GM18870 (cell line): ENCODE measurements around the gene ZNF536.
"Not testable (repeated sequence)": the region's sequence is repeated elsewhere in the genome, so short reads cannot be mapped to it uniquely, and the experiment has no call there.

ENCODE experiments used
- ATAC-seq: cut with Tn5 transposase; IDR thresholded peaks from one replicate; pipeline ENCODE4 v1.9.1; 2021; ENCODE audit warnings: moderate library complexity; ENCODE audit not compliant: unreplicated experiment

Gene ZNF536

DNA sequence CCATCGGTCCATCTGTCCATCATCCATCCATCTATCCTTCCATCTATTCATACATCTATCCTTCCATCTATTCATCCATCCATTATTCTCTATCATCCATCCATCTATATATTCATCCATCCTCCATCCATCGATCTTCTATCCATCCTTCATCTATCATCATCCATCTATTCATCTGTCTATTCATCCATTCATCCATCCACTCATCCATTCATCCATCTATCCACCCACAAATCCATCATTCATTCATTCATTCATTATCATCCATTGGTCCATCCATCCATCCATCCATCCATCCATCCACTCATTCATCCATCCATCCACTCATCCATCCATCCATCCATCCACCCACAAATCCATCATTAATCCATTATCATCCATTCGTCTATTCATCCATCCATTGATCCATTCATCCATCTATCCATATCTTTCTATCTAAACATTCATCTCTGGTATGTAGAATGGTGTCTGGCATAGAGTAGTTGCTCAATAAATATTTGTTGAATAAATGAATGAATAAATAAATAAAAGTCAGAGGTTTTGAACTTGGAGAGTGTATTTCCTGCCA, 36.6 kb downstream of the ZNF536 start:
- no peak for ATAC-seq

DNA sequence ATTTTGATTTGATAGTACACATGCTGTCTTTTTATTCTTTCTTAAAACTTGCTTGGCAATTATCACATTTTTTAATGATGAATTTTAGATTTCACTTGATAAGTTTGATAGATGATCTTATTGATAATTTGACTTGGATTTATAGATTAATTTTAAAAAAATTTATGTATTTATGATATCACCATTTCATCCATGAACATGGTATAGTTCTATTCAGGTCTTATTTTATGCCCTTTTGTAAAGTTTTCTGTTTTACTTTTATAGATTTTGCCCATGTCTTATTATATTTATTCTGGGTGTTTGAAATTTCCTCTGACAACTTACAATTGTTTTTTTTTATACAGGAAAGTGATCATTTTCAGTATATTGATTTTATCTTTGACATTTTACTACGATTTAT, 39.5 kb downstream of the ZNF536 start:
- ATAC-seq, result no peak

DNA sequence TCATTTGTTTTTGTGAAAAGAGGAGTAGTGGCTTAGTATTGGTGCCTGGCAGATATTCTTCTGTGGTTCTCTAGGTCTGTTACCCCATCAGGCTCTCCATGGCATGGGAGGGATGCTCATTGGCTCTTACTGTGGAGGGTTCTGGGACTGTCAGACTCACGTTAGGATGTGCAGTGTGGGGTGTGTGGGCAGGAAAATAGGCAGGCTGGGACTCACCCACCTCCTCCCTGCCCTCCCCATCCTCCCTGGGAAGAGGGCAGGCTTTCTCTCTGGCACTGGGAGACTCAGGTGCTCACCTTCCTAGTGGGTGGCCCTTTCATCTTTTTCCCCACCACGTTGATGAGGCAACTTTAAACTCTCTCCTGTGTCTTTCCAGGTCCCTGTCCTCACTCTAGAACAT, 44.2 kb downstream of the ZNF536 start:
- no peak for ATAC-seq

DNA sequence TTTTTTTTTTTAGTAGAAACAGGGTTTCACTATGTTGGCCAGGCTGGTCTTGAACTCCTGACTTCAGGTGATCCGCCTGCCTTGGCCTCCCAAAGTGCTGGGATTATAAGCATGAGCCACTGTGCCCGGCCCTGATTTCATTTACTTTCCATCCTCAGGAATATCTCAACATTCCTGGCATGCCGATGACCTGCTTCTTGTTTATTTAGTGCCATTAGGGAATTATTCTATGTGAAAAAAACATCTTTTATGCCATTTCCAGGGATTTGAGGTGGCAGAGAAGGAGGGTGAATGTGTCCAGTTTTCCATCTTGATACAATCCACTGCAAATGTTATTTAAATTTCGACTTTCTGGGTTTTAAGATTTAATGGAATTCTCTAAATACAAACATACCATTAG, 45.0 kb downstream of the ZNF536 start:
- ATAC-seq, result not testable (repeated sequence)

DNA sequence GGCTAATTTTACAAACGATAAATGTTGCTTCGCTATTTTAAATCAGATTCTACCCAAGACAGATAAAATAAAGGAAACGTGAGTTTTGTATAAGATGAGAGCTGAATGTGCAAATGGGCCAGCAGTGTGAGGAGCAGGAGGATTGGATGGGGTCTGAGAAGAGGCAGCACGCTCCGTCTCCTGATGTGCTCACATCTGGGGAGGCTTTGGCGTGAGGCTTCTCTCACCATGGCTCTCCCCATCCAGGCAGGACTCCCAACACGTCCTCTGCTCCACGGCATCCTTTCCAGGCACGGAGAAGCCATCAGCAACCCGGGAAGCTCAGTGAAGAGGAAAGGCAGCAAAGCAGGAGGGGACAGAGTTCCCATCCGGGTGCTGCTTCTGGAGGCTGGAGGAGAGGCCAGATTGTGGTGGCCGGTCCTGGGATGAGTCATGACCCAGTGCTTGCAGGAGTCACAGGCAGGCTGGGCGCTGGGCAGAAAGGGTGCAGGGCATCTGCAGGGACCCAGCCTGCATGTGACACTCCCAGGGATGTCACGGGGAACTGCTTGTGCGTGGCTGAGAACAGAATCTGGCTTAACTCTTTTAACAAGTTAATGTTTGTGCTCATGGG, 47.5 kb downstream of the ZNF536 start:
- ATAC-seq, result no peak

DNA sequence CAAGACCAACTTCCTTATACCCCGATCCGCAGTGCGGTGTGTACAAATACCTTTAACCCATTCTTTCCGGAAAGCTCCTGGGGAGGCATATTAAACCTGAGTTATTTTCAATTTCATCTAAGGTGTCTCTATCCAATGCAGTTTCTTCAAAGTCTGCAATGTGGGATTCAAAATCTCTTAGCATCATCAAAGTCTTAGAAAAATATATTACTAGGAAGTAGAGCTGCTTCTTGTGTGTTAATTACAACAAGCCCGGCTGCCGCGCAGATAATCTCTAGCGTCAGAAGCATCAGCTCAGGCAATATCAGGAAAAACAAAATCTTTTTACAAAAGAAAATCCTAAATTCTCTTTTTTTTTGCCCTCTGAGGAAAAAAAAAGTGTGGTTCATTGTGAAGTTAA, 48.1 kb downstream of the ZNF536 start:
- no peak for ATAC-seq

DNA sequence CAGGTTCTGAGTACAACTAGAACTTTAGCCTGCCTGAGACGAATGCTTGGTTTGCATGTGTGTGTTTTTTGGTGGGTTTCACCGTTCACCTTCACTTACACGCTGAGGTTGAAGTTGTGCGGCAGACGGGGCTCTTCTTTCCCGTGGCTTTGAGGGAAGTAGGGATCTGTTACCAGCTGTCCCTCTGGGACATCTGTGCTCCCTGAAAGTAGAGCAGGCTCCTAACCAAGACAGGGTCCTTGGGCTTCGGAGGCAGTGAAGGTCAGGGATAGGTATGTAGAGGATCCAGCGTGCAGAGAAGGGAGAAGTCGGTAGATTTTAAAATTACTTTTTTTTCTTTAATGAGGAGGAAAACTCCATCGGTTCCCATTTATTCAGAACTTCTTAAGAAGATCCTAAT, 48.7 kb downstream of the ZNF536 start:
- no peak for ATAC-seq

DNA sequence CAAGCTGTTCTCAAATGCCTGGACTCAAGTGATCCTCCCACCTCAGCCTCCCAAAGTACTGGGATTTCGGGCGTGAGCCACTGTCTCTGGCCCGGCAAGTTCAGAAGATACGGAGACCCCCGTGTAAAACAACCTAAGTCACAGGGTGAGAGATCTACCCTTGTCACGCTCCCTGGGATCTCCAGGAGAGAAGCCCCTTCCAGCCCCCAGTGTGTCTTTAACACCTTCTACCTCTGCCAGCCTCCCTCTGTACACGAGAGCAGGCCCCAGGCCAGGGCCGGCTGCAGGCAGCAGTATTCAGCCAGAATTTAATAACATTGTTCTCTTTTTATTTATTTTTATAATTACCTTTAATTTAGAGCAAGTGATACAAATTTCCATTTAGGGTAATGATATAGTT, 49.4 kb downstream of the ZNF536 start:
- no peak for ATAC-seq

DNA sequence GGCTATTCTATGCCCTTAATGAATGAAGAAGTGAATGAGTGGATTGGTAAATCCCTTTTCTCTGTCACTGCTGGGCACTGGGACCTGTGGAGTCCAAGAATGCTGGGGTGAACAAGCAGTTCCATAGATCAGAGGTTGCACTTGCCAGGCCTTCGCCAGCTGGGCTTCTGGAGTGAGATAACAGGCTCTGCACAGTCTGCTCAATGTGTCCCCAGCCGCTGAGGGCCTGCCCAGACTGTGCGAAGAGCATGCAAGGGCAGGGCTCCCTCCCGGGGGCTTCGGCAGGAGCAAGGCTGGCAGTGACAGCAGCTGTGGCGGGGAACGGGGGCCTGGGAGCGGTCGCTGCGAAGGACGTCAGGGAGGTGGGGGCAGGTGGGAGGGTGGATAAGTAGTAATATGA, 51.3 kb downstream of the ZNF536 start:
- no peak for ATAC-seq

DNA sequence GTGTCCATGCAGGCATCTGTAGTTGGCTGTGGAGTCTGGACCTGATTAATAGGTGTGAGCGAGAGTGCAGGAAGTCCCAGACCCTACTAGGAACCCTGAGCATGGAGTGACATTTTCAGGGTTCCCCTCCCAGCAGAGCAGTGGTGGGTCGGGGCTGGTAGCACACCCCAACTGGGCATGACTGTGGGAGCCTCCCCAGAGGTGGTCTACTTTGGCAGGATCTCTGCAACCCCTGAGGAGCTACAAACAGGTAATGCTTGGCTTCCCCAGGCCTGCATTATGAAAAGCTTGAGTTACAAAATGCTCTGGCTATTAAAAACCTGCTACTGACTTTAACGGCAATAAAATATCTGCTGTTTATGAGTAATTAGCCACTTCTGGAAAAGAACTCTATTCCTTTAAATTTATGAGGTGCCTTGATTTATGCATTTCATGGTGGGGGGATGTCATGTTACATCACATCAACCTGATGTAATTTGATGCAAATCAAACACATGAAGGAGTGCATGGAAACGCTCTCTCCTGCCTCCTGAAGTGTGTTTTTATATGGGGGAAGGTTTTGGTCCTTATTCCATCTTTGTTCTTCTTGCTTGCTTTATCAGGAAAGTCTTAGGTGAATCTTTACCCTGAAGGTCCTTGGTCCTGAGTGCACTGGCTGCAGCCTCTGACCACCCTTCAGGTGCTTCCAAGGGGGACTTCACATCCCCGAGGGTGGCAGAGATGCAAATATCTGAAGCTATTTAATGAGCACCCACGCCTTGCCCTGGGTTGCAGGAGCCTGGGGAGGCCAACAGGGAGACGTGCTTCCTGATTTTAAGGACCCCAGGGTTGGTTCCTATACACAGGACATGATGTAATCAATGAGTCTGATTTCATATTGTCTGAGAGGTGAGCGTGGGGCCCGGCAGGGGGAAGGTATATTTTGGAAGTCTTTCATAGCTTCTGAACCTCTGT, 54.0 kb downstream of the ZNF536 start:
- ATAC-seq, result no peak

DNA sequence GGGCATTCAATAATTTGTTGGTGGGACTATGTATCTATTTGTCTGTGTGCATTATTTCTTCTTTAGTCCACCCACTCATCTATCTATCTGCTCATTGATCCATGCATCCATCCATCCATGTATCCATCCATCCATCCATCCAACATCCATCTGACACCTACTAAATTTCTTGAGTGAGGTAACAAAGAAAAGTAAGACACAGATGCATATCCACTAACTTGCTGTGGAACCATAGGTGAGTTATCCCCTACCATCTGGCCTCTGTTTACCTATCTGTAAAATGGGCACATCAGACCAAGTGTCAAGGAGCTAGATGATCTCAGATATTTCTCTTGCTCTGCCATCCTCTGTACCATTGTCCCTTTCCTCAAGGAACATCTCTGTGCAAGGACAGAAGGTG, 54.7 kb downstream of the ZNF536 start:
- no peak for ATAC-seq

DNA sequence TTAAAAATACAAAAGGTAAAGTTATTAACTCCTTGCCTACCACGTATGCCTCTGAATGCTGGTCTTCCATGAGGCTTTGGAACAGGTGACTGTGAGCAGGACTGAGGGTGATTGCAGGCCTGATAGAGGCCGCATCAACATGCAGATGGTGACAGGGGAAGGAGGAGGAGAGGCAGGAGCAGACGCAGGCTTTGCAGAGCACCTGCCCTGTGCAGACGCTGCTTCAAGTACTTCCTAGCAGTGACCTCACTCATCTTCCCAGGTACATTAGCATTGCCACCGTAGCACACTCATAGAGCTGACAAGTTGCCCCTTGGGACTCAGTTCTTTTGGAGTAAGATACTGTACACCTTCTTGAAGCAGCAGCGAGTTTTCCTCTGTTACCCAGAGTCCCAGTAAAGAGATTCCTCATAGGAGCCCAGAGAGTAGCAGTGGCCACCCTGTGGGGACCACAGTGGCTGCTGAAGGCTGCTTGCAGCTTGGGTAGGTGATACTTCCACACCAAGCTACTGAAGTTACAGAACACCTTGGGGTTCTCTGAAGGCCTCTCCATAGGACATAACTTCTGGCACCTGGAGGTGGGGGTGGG, 56.0 kb downstream of the ZNF536 start:
- ATAC-seq, result no peak

DNA sequence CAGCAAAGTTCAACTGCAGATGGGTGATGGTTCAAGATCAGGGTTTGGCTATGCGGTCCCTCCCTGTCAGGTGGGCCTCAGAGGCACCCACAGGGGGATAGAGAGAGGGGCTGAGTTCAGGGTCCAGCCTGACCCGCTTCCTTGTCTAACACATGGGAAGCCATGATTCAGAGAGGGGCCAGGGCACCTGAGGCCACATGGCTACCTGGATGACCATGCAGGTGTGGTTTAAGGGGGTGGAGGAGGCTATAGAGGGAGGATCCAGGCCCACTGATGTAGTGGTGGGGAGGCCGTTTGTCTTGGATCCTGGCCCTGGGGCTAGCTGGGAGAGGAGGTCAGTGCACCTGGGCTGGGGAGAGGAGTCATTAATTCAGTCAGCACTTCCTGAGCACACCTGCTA, 56.7 kb downstream of the ZNF536 start:
- ATAC-seq, result no peak

DNA sequence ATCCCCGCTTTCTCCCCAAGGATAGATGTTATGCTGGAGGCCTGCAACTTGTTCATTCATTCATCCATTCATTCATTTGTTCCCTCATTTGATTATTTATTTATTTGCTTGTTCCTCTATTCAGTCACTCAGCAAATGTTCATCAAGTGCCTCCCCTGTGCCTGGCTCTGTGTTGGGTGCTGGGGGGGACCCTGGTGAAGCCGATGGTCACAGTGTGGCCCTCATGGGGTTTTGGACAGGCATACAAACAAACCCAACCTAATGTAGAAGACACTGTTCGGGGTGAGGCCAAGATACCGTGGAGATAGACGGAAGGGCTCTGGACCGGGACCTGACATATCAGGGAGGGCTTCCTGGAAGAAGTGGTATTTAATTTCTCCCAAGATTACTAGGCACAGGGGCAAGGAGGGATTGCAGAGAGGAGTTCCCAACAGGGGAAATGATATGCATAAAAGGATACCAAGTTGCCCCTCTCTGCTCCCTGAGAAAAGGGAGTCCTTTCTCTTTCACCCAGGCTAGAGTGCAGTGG, 58.1 kb downstream of the ZNF536 start:
- no peak for ATAC-seq

DNA sequence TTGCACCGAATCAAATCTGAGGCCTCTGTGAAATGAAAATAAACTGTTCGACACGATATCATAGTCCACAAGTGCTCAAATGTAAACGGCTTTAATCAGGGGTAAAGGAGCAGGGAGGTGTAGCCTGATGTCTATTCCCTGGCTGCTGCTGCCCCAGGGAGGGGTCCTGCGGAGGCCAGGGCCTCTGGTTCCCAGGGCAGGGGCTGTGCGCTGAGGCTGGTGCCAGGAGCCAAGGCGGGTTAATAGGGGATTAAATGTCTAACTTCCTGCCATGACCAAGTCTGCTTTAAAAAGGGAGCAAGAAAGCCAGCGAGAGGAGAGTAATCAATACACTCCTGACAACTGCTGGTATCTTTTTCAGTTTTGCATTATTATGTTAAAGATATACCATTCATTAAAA, 59.4 kb downstream of the ZNF536 start:
- no peak for ATAC-seq

DNA sequence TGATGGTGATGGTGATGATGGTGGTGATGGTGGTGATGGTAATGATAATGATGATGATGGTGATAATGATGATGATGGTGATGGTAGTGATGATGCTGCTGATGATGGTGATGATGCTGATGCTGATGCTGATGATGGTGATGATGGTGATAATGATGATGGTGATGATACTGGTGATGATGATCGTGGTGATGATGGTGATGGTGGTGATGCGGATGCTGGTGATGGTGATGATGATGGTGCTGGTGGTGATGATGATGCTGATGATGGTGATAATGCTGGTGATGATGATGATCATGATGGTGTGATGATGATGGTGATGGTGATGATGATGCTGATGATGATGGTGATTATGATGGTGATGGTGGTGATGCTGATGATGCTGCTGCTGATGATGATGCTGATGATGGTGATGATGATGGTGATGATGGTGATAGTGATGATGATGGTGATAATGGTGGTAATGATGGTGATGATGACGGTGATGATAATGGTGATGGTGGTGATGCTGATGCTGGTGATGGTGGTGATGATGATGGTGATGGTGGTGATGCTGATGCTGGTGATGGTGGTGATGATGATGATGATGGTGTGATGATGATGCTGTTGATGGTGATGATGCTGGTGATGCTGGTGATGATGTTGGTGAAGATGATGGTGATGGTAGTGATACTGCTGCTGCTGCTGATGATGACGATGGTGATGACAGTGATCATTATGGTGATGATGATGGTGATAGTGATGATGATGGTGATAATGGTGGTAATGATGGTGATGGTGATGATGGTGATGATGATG, 62.8 kb downstream of the ZNF536 start:
- ATAC-seq, result no peak

DNA sequence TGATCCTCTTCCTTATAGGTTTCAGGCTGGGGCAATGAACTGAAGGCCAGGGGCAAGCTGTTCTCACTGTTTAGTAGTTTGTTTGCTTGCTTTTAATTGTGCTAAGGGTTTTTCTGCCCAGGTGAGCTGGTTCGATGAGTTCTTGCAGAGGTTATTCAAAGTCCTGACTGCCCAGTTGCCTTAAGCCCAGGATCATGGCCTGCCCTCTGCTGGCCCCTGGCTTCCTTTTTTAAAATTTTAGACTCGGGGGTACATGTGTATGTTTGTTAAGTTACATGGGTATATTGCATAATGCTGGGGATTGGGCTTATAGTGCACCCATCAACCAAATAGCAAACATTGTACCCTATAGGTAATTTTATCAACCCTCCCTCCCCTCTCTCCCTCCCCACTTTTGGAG, 65.7 kb downstream of the ZNF536 start:
- no peak for ATAC-seq

DNA sequence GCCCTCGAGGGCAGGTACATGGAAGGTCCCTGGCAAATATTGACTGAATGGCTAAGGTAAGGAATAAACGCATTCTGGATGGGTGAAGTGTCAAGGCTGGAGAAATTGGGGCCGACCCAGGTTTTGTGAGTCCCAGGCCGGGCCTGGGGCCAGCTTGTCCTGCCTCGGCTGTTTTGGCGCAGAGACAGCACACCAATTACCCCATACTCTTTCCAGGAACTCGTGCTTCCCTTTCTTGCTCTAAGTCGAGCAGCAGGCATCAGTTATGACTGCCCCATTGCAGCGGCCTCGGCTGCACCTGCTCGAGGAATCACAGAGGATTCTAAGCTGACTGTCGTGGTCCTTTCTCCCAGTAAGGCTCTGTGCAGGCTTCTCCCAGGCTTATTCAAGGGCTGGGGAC, 67.1 kb downstream of the ZNF536 start:
- ATAC-seq, result no peak

DNA sequence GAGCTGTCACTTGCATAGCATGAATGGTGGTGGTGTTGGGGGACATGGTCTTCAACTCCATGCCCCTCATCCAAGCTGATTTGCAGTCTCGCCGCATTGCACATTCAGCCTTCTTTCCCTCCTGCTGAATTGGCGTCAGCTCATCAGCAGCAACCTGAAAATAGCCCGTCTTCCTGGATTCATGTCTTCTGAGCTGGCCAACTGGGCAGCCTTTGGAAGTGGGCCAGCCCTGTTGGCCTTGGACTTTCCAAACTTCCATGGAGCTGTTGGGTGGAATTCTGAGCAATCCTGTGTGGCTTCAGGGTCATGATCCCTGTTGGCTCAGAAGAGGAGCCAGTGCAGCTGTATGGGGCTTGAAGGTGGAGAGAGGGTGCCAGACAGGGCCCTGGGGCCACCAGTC, 68.8 kb downstream of the ZNF536 start:
- ATAC-seq, result no peak

DNA sequence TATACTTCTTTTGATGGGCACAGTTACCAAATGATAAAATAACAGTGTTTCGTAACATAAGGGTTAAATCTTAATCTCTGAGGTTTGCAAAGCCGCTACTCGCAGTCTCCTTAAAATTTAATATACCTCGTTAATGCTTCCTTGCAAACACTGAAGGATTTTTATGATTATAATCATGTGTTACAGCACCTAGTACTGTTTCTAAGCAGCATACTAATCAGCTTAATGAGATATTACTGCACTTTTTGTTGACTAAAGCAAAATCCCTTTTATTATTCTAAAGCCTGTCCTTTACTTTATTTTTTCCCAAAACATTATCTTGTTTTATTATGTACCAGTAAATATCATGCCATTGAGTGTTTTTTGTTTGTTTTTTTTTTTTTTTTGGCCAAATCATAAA, 70.5 kb downstream of the ZNF536 start:
- no peak for ATAC-seq
